Adrenal gland (tissue), 5 donors: ENCODE measurements around the gene CDK16.
A peak's percentile ranks its signal among the peaks of the same experiment; 100 is the strongest.

ENCODE experiments used
- CTCF ChIP-seq, 6 experiments: fragments of 450-650 bp in 4 of 6; fragments of 200-600 bp in 2 of 6; sonication (generic) in 1 of 6; IDR thresholded peaks; 1 replicate in 5 of 6; 2 replicates in 1 of 6; pipeline versions ENCODE4 v1.5.1 to v1.8.0; 2016 to 2021; ENCODE audit warnings: antibody characterized with exemption in 6 of 6, mild to moderate bottlenecking in 2 of 6, moderate library complexity in 1 of 6
- POLR2A ChIP-seq, 2 donors: fragments of 450-650 bp; IDR thresholded peaks; one replicate each; pipeline ENCODE4 v1.6.1; 2017; ENCODE audit warnings: antibody characterized with exemption in 2 of 2, mild to moderate bottlenecking in 2 of 2, moderate library complexity in 1 of 2
- donor health status: DM: no; HTN: no; CAD: no.

- TF ChIP-seq CTCF (IDR thresholded peaks at IDR 0.05) (no peak), POLR2A (IDR thresholded peaks at IDR 0.05) (peak; percentile 79 to 80)
Observed at GRCh38 chrX:47232803-47233332, 14.4 kb downstream of the CDK16 start, which contains the start of gene USP11.
